Panc1 (cell line): ENCODE measurements around the gene SNTA1. TPM values are rescaled to one million over a fixed set of nuclear protein-coding genes. Genes with fewer than 3 reads are reported as not detected.
"Not testable (repeated sequence)": the region's sequence is repeated elsewhere in the genome, so short reads cannot be mapped to it uniquely, and the experiment has no call there.

Source experiments
- ATAC-seq: fragments of 200-7000 bp; cut with Tn5 transposase; 2 replicates; pipeline ENCODE4 v1.9.1; 2020; ENCODE audit warnings: mild to moderate bottlenecking, moderate library complexity
- BruUV-seq: library from RNA; stranded (reverse); fragments of 400-500 nt; replicated peaks from 2 replicates; lab custom pipeline; 2021; lab: Mats Ljungman, UMichigan
- CTCF ChIA-PET: fragments of 300-600 bp; sonication (Branson Sonifier 250); formaldehyde crosslinking; loops from one replicate; lab custom pipeline; 2022; ENCODE audit warnings: antibody characterized with exemption; lab: Charles Lee
- POLR2A ChIA-PET: fragments of 300-600 bp; sonication (Branson Sonifier 250); formaldehyde crosslinking; loops from one replicate; lab custom pipeline; 2022; ENCODE audit warnings: antibody characterized with exemption; lab: Charles Lee
- DNase-seq: peaks from one replicate; pipeline ENCODE4 v3.0.0-alpha.2; 2010; ENCODE audit warnings: low read depth, low spot score
- H3K27ac ChIP-seq: 2 replicates; pipeline ENCODE4 v1.5.1; 2011; ENCODE audit warnings: mild to moderate bottlenecking, low read length, inconsistent platforms
- H3K27me3 ChIP-seq: fragments of 200-500 bp; sonication (Bioruptor generic); 2 replicates; pipeline ENCODE4 v1.6.0; 2014; ENCODE audit warnings: low read length, inconsistent platforms; ENCODE audit not compliant: control insufficient read depth, insufficient read depth
- H3K36me3 ChIP-seq: fragments of 200-500 bp; sonication (Bioruptor generic); 2 replicates; pipeline ENCODE4 v1.5.1; 2014; ENCODE audit warnings: inconsistent platforms, mild to moderate bottlenecking, low read length, moderate library complexity; ENCODE audit not compliant: control insufficient read depth, insufficient read depth
- H3K4me1 ChIP-seq: 2 replicates; pipeline ENCODE4 v1.5.1; 2011; ENCODE audit warnings: inconsistent platforms, mild to moderate bottlenecking, low read length, moderate library complexity; ENCODE audit not compliant: control insufficient read depth, insufficient read depth
- H3K4me3 ChIP-seq, 2 experiments: 2 replicates each; pipeline ENCODE4 v1.5.1; 2011 to 2012; ENCODE audit warnings: low read depth in 2 of 2, low read length in 2 of 2, mild to moderate bottlenecking in 2 of 2, inconsistent platforms in 1 of 2, moderate library complexity in 1 of 2
- H3K9me3 ChIP-seq: fragments of 200-500 bp; sonication (Bioruptor generic); 2 replicates; pipeline ENCODE4 v1.5.1; 2014; ENCODE audit warnings: low read depth, mild to moderate bottlenecking, inconsistent platforms, low read length, moderate library complexity; ENCODE audit not compliant: control insufficient read depth, insufficient read depth
- CTCF ChIP-seq: fragments of 450-650 bp; IDR thresholded peaks from 2 replicates; pipeline ENCODE4 v1.5.1; 2017; ENCODE audit warnings: mild to moderate bottlenecking
- POLR2AphosphoS5 ChIP-seq: IDR thresholded peaks from 2 replicates; pipeline ENCODE4 v1.6.1; 2012; ENCODE audit warnings: mild to moderate bottlenecking, low read depth, low read length, moderate library complexity
- SIN3A ChIP-seq: IDR thresholded peaks from 2 replicates; pipeline ENCODE4 v1.6.1; 2012; ENCODE audit warnings: low read depth, mild to moderate bottlenecking, low read length, moderate library complexity, borderline replicate concordance; ENCODE audit not compliant: insufficient read depth
- TCF7L2 ChIP-seq: IDR thresholded peaks from 2 replicates; pipeline ENCODE4 v1.6.1; 2011; ENCODE audit warnings: mild to moderate bottlenecking, low read depth, low read length, inconsistent platforms
- in situ Hi-C: cut with HindIII; loops from 2 replicates; pipeline ENCODE4 v1.10.0; 2016; ENCODE audit warnings: low sequenced_read_pairs, low pct_unique_long_range_greater_than_20kb
- intact Hi-C: fragments of 100-400 bp; cut with micrococcal nuclease; formaldehyde crosslinking; loops from one replicate; pipeline ENCODE4 v1.10.0; 2022; ENCODE audit not compliant: unreplicated experiment
- total RNA-seq: library from RNA; stranded (reverse); gene quantifications from one replicate; pipeline ENCODE4 v1.2.1, GENCODE V29; 2021; ENCODE audit not compliant: unreplicated experiment
- TF ChIP-seq, protein P1 (sequence below), 2 experiments: IDR thresholded peaks; 2 replicates each; pipeline ENCODE4 v1.6.1; 2011 to 2012; ENCODE audit warnings: low read depth in 2 of 2, control low read depth in 1 of 2, low read length in 1 of 2, mild to moderate bottlenecking in 1 of 2, moderate library complexity in 1 of 2; ENCODE audit not compliant: insufficient read depth in 1 of 2

SNTA1 gene
- total RNA-seq, 1 experiment from 2014 or later = 12.0 TPM

DNA sequence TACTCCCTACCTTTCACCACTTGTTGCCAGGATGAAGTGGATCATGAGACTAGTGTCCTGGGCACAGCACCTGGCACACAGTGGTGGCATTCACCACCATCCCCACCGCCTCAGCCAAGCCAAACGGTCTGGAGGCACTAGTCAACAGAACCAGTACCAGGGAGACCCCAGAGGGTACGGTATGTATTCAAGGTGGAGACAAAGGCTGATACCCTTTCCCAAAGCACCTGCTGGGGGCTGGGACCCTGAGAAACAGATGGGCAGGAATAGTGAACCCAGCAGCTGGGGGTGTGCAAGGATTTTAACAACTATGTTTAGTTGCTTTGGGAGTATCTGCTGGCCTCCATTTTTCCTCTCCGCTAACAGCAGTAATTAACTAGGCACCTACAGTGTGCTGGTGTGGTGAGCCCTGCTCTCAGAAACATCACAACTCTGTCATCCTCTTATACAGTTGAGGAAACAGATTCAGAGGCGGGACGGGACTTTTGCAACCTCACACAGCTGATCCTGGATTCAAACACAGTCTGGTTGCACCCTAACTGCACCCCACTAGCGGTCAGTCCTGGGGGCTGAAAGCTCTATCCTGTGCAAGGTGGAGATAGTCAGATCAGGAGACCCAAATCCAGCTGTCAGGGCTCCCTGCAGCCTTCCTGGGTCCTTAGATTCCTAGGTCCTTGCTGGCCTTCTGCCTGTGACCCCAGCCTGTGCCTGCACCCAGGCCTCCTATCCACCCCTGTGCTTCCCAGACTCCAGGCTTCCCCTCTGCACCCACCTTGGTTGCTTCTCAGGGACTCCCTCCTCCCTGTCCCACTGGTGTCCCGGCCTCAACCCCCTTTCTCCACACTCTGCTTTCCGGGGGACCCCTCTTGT, 1.2 kb downstream of the SNTA1 start:
- DNase-seq (no peak), ATAC-seq (no peak)
- Histone ChIP-seq H3K36me3 (no peaks in the 10 kb centered on the region), H3K27me3 (no peaks in the 10 kb centered on the region), H3K4me3 (peak overlapping the region; percentile 43 to 70), H3K9me3 (no peaks in the 10 kb centered on the region), H3K4me1 (no peaks in the 10 kb centered on the region), H3K27ac (no peak overlapping the region)
- ChIA-PET CTCF (no interaction called here), POLR2A (no interaction called here)
- TF ChIP-seq CTCF (no peak), TCF7L2 (no peak), POLR2AphosphoS5 (no peak), SIN3A (no peak)
- TF ChIP-seq, protein P1, sequence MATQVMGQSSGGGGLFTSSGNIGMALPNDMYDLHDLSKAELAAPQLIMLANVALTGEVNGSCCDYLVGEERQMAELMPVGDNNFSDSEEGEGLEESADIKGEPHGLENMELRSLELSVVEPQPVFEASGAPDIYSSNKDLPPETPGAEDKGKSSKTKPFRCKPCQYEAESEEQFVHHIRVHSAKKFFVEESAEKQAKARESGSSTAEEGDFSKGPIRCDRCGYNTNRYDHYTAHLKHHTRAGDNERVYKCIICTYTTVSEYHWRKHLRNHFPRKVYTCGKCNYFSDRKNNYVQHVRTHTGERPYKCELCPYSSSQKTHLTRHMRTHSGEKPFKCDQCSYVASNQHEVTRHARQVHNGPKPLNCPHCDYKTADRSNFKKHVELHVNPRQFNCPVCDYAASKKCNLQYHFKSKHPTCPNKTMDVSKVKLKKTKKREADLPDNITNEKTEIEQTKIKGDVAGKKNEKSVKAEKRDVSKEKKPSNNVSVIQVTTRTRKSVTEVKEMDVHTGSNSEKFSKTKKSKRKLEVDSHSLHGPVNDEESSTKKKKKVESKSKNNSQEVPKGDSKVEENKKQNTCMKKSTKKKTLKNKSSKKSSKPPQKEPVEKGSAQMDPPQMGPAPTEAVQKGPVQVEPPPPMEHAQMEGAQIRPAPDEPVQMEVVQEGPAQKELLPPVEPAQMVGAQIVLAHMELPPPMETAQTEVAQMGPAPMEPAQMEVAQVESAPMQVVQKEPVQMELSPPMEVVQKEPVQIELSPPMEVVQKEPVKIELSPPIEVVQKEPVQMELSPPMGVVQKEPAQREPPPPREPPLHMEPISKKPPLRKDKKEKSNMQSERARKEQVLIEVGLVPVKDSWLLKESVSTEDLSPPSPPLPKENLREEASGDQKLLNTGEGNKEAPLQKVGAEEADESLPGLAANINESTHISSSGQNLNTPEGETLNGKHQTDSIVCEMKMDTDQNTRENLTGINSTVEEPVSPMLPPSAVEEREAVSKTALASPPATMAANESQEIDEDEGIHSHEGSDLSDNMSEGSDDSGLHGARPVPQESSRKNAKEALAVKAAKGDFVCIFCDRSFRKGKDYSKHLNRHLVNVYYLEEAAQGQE (IDR thresholded peaks at IDR 0.05; ENCODE audit: insufficient read depth in 1 of 2, low read depth in 2 of 2, low read length in 1 of 2) = no peak
- intact Hi-C loops = no loop called here
- in situ Hi-C loops = no loop called here
- no TSS peak for BruUV-seq

DNA sequence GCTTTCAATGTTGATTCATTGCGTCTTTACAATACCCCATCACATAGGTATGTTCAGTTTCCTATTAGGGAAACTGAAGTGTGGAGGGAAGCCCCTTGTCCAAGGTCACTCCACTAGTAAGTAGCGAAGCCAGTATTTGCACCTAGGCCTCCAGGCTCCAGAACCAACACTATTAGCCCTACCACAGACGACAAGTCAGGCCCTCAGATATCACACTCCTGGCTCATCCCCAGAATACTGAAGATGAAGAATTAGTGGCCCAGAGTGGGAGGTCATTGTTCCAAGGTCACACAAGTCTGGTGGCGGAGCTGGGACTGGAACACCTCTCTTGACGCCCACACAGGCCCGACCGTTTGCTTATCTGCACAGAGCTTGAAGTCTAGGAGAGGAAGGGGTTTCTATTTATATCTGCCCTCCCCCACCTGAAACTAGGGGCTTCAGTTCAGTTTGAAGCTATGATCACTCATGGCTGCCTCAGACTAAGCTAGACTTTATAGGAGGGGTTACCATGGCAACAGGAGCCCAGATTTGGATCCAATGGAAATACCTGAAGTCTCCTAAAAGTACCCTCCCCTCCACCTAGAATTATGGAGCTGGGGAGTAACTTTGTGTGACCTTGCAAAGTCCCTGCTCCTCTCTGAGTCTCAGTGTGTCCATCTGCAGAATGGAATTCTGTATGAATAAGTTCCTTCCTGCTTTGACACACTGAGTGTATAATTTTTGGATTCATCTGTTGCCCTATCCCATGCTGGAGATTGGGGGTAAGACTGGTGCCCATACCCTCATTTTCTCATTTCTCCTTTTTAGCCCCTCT, 2.2 kb downstream of the SNTA1 start:
- no peaks in the 10 kb centered on the region for H3K9me3 ChIP-seq
- BruUV-seq = no TSS peak
- no peaks in the 10 kb centered on the region for H3K4me1 ChIP-seq
- in situ Hi-C loops (no loop called here), intact Hi-C loops (no loop called here)
- ChIA-PET CTCF (no interaction called here), POLR2A (no interaction called here)
- H3K27me3 ChIP-seq = no peaks in the 10 kb centered on the region
- no peaks in the 10 kb centered on the region for H3K36me3 ChIP-seq
- TF ChIP-seq, protein P1 (IDR thresholded peaks at IDR 0.05; ENCODE audit: insufficient read depth in 1 of 2, low read depth in 2 of 2, low read length in 1 of 2) = no peak
- TF ChIP-seq CTCF (no peak), POLR2AphosphoS5 (no peak)
- H3K4me3 ChIP-seq = no peak overlapping the region
- no peak for DNase-seq
- ATAC-seq = no peak
- H3K27ac ChIP-seq = no peak overlapping the region

DNA sequence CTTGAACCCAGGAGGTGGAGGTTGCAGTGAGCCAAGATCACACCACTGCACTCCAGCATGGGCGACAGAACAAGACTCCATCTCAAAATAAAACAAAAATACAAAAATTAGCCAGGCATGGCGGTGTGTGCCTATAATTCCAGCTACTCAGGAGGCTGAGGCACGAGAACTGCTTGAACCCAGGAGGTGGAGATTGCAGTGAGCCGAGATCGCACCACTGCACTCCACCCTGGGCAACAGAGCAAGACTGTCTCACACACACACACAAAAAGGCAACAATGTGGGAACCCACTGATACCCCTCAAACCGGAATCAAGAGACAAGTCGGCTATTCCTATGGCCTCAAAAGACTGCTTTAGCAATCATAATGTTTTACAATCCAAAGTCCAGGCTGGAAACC, 3.0 kb downstream of the SNTA1 start:
- in situ Hi-C loops, H3K4me3 ChIP-seq, H3K36me3 ChIP-seq, CTCF ChIA-PET, H3K27me3 ChIP-seq, DNase-seq, H3K4me1 ChIP-seq, BruUV-seq, ATAC-seq, H3K27ac ChIP-seq, POLR2A ChIA-PET, H3K9me3 ChIP-seq, intact Hi-C loops: not testable (repeated sequence)
